T-helper 1 cell treated with Interleukin-12 subunit alpha and Interleukin-12 subunit beta and Interleukin-4 antibody, amounts not matched to agents 30 μg/mL and 1 μg/mL, for 36 hours (primary cell): ENCODE data around the gene KRT86.
A peak's percentile ranks its signal among the peaks of the same experiment; 100 is the strongest.
"Not testable (repeated sequence)": the region's sequence is repeated elsewhere in the genome, so short reads cannot be mapped to it uniquely, and the experiment has no call there.

Experiments
- H3K27ac Mint-ChIP-seq: one replicate; pipeline ENCODE4 v1.8.0; 2021; ENCODE audit warnings: mild to moderate bottlenecking, mixed read lengths
- H3K27me3 Mint-ChIP-seq: one replicate; pipeline ENCODE4 v1.8.0; 2021; ENCODE audit warnings: low read depth, mixed read lengths
- H3K36me3 Mint-ChIP-seq: one replicate; pipeline ENCODE4 v1.8.0; 2021; ENCODE audit warnings: low read depth, mixed read lengths
- H3K4me1 Mint-ChIP-seq: one replicate; pipeline ENCODE4 v1.8.0; 2021; ENCODE audit warnings: low read depth, mixed read lengths
- H3K4me3 Mint-ChIP-seq: one replicate; pipeline ENCODE4 v1.8.0; 2021; ENCODE audit warnings: mild to moderate bottlenecking, moderate library complexity, mixed read lengths
- H3K9me3 Mint-ChIP-seq: one replicate; pipeline ENCODE4 v1.8.0; 2021; ENCODE audit warnings: mixed read lengths

Gene KRT86

GRCh38 chr12:52234223-52234810, 40.1 kb upstream of the KRT86 start:
- Mint-ChIP-seq H3K27me3 (peaks cover 58% of the 10 kb centered on the region), H3K4me3 (no peak overlapping the region), H3K9me3 (no peaks in the 10 kb centered on the region), H3K4me1 (peaks cover 8% of the 10 kb centered on the region), H3K27ac (no peak overlapping the region), H3K36me3 (no peaks in the 10 kb centered on the region)

DNA sequence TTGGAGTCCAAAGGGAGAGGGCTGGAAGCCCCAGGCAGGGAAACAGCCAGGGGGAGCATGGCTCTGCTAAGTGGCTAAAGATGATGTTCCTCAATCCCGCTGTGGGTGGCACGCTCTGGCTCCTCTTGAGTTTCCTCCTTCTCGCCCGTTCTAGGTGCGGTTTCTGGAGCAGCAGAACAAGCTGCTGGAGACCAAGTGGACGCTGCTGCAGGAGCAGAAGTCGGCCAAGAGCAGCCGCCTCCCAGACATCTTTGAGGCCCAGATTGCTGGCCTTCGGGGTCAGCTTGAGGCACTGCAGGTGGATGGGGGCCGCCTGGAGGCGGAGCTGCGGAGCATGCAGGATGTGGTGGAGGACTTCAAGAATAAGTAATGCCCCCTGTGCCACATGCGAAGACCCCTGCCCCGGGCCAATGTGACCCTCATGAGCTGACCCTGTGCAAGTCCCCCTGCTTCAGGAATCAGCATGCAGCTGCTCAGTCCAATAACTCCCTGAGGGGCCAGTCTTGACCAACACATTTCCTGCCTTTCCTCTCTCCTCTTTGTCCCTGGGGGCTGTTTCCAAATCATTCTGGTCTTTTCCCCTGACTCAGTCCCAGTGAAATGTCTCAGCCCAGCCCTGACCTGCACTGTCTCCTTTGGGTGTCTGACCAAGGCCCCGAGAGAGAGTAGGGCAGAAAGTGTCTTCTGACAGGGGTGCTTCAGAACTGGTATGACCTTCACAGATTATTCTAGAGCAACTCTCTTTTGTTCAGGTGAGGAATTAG, 39.3 kb upstream of the KRT86 start:
- Mint-ChIP-seq H3K27ac (no peak overlapping the region), H3K27me3 (peaks cover 56% of the 10 kb centered on the region), H3K9me3 (no peaks in the 10 kb centered on the region), H3K4me3 (no peak overlapping the region), H3K4me1 (peaks cover 9% of the 10 kb centered on the region), H3K36me3 (no peaks in the 10 kb centered on the region)

GRCh38 chr12:52235822-52236361, 38.6 kb upstream of the KRT86 start:
- no peaks in the 10 kb centered on the region for H3K36me3 Mint-ChIP-seq

DNA sequence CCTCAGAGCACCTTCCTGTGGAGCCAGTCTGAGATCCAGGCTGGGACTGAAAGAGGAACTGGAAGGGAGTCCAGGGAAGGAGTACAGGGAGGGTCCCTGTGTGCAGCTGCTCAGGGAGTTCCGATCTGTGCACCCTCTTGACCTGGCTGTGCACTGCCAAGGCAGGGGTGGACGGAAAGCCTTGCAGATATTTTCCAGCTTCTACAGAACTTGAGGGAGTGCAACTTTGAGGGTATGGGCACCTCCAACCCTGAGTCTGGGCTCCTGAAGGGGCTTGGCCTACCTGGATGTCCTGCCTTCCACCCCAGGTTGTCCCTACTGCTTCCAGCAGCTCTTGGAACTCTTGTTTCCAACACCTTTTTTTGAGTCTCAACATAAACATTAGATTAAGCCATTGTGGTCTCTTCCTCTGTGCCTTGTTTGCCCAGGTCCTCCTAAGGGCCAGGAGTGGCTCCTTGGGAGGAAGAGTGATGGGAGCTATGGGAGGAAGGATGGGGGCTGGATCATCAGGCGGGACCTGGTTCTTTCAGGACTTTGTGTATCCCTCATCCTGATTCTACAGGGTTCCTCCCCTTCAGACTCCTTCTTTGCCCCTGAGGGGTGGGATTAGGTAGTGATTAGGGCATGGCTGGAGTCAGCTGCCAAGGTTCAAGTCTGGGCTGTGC, 37.9 kb upstream of the KRT86 start:
- peaks cover 11% of the 10 kb centered on the region for H3K4me1 Mint-ChIP-seq
- H3K27me3 Mint-ChIP-seq: peaks cover 44% of the 10 kb centered on the region
- no peak overlapping the region for H3K27ac Mint-ChIP-seq
- no peaks in the 10 kb centered on the region for H3K36me3 Mint-ChIP-seq
- H3K4me3 Mint-ChIP-seq: no peak overlapping the region
- no peaks in the 10 kb centered on the region for H3K9me3 Mint-ChIP-seq

More at GRCh38 chr12:52235822-52236361, 38.6 kb upstream of the KRT86 start:
- Mint-ChIP-seq H3K9me3 (no peaks in the 10 kb centered on the region), H3K27ac (no peak overlapping the region), H3K4me3 (no peak overlapping the region), H3K4me1 (peaks cover 9% of the 10 kb centered on the region), H3K27me3 (peaks cover 50% of the 10 kb centered on the region)

- no peaks in the 10 kb centered on the region for H3K9me3 Mint-ChIP-seq
- no peak overlapping the region for H3K4me3 Mint-ChIP-seq
- no peaks in the 10 kb centered on the region for H3K36me3 Mint-ChIP-seq
- peaks cover 29% of the 10 kb centered on the region for H3K27me3 Mint-ChIP-seq
- H3K27ac Mint-ChIP-seq: no peak overlapping the region
- H3K4me1 Mint-ChIP-seq: peaks cover 21% of the 10 kb centered on the region
Measured at GRCh38 chr12:52238207-52238840, 36.1 kb upstream of the KRT86 start.

DNA sequence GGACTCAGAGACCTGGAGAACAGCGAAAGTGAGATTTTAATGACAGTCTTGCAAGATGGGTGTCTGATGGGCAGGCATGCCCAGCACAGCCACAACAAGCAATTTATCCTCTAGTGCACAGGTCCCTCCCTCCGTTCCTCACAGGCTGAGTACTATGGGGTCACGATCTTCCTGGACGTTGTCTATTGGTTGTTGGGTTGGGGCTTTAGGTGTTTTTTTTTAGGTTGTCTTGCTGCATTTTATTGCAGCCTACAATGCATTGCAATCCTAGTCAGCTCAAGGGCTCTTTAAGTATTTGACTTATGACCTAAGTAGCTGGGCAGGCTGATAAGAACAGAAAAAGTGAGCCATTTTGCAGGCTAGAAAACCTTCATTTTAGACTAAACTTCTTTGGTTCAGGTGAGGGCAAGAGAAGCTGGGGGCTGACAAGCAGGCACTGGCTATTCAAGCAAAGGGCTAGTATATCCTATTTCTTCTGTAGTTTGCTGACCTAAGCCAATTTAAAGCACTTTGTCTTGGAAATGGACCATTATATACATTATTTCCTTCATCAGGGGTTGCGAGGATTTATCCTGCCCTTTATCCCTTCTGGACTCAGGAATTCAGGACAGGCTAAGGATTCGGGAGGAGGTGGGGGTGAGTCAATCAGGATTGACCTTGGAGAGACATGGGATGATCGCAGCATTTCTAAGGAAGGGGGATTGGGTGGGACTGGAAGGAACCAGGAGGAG, 35.4 kb upstream of the KRT86 start:
- peaks cover 24% of the 10 kb centered on the region for H3K27me3 Mint-ChIP-seq
- no peaks in the 10 kb centered on the region for H3K9me3 Mint-ChIP-seq
- peaks cover 2% of the 10 kb centered on the region for H3K36me3 Mint-ChIP-seq
- no peak overlapping the region for H3K27ac Mint-ChIP-seq
- H3K4me3 Mint-ChIP-seq: no peak overlapping the region
- H3K4me1 Mint-ChIP-seq: peaks cover 26% of the 10 kb centered on the region

DNA sequence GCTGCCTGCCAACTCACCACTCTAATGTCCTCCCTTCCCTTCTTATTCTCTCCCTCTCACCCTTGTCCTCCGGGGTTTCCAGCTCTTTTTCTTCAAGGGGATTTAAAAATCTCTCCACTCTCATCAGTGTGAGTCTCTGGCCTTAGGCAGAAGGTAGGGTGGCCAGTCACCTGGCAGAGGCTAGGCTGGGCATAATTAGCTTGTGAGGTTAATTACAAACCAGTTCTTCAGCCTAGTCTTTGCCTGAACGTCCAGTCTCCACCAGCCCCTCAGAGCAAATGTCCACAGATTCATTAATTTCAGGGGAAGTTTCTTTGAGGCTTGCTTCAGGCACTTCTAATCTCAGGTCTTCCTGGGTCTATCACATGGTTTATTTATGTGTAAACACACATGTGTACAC, 34.7 kb upstream of the KRT86 start:
- Mint-ChIP-seq H3K27ac (no peak overlapping the region), H3K4me3 (no peak overlapping the region), H3K27me3 (peaks cover 18% of the 10 kb centered on the region), H3K36me3 (peaks cover 2% of the 10 kb centered on the region), H3K9me3 (no peaks in the 10 kb centered on the region), H3K4me1 (peaks cover 28% of the 10 kb centered on the region)

DNA sequence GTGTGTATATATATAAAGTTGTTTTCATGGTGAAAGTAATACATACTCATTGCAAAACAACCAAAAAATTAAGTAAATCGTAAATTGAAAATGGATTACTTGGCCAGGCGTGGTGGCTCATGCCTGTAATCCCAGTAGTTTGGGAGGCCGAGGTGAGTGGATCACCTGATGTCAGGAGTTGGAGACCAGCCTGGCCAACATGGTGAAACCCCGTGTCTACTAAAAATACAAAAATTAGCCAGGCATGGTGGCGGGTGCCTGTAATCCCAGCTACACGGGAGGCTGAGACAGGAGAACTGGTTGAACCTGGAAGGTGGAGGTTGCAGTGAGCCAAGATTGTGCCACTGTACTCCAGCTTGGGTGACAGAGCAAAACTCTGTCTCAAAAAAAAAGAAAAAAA, 34.2 kb upstream of the KRT86 start:
- H3K4me3 Mint-ChIP-seq, H3K9me3 Mint-ChIP-seq, H3K36me3 Mint-ChIP-seq, H3K27ac Mint-ChIP-seq: not testable (repeated sequence)
- Mint-ChIP-seq H3K4me1 (peaks cover 32% of the 10 kb centered on the region), H3K27me3 (peaks cover 16% of the 10 kb centered on the region)

GRCh38 chr12:52241205-52241842, 33.1 kb upstream of the KRT86 start:
- H3K9me3 Mint-ChIP-seq: no peaks in the 10 kb centered on the region
- peaks cover 12% of the 10 kb centered on the region for H3K27me3 Mint-ChIP-seq
- H3K4me1 Mint-ChIP-seq: peaks cover 42% of the 10 kb centered on the region
- peaks cover 8% of the 10 kb centered on the region for H3K36me3 Mint-ChIP-seq
- no peak overlapping the region for H3K4me3 Mint-ChIP-seq
- H3K27ac Mint-ChIP-seq: no peak overlapping the region

DNA sequence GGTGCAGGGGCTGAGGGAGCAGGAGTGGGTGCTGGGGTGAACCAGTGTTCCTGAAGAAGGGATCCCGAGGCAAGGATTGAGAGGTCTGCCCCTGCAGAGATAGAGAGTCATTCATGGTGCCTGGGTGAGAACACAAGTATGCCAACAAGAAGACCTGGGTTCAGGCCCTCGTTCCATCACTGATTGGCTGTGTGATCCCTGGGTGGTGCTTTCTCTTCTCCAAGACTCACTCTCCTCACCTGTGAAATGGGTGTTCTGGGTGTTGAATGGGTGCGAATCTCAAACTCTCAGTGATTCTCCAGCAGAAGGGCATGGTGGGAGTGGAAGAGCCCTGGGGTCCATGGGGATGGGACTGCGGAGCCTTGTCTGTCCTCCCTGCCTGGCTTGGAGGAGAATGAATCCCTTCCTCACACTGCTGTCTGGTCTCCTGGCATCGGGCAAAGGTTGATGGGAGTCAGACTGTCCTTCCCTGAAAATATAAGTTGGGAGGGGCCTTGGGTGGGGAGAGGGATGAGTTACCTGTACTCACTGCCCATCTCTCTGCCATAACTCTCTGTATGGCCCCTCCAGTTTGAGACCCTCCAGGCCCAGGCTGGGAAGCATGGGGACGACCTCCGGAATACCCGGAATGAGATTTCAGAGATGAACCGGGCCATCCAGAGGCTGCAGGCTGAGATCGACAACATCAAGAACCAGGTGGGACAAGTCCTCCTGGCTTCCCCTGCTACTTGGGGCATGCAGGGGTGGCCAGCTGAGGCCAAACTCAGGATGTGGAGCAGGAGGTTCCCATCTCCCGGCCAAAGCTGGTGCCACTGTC, 31.8 kb upstream of the KRT86 start:
- peaks cover 12% of the 10 kb centered on the region for H3K27me3 Mint-ChIP-seq
- H3K27ac Mint-ChIP-seq: peak overlapping the region; percentile 100

DNA sequence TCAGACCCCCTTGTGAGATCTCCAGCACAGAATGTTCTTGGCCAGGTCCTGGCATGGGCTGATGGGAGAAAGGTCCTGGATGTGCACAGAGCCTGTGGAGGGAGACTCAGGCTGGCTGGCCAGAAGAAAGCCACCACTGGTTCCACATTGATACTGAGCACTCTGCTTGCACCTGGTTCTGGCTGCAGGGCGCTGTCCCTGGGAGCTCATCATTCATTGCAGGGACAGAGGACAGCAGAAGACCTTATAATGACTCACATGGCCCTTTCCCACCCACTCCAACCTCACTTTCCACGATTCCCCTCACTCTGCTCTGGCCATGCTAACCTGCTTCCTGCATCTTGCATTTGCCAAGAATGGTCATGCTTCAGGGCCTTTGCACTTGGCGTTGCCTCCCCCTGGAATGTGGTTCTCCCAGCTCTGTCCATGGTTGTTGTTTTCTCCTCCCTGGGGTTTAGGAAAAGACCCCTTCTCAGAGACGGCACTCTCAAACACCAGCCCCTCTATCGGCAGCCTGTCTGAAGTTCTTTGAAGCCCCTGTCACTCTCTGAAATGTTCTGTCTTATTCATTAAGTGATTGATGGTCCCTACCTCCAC, 31.1 kb upstream of the KRT86 start:
- Mint-ChIP-seq H3K9me3 (no peaks in the 10 kb centered on the region), H3K4me1 (peaks cover 61% of the 10 kb centered on the region), H3K36me3 (peaks cover 26% of the 10 kb centered on the region), H3K4me3 (peak overlapping the region; percentile 94), H3K27me3 (peaks cover 12% of the 10 kb centered on the region), H3K27ac (peak overlapping the region; percentile 100)

More for the DNA sequence above, 31.8 kb upstream of the KRT86 start:
- Mint-ChIP-seq H3K4me3 (no peak overlapping the region), H3K4me1 (peaks cover 55% of the 10 kb centered on the region), H3K9me3 (no peaks in the 10 kb centered on the region), H3K36me3 (peaks cover 20% of the 10 kb centered on the region)

DNA sequence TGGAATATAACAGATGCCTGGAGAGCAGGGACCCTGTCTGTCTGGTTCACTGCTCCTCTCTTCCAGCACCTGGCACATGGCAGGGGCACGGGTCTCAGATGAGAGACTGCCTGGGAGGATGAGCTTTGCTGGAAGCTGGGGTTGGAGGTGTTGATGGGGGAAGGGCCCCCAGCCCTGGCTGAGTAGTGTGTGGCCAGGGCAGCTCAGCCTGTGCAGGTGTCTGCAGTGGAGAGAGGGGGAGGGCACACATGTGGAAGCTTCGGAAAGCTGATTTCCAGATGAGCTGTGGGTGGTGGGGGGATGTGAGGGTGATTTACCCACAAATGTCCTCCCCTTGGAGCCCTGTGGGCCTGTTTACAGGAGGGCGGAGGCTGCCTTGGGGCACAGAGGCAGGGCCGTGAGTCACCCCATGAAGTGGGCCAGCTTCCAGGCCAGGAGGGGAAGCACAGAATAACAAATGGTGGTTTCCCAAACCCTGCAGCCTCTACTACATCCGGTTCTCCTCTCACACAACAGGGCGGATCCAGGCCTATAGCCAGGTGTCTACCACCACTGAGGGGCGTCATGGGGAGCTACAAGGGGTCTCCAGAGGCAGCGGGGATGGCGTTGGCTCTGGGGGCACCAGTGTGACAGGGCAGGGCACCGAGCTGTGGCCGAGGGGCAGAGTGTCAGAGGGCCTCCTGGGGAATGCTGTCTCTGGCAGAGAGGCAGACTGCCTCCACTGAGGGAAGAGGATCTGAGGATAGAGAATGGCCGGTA, 30.4 kb upstream of the KRT86 start:
- peak overlapping the region; percentile 94 for H3K4me3 Mint-ChIP-seq
- H3K27me3 Mint-ChIP-seq: peaks cover 8% of the 10 kb centered on the region
- peak overlapping the region; percentile 100 for H3K27ac Mint-ChIP-seq
- peaks cover 65% of the 10 kb centered on the region for H3K4me1 Mint-ChIP-seq
- no peaks in the 10 kb centered on the region for H3K9me3 Mint-ChIP-seq
- H3K36me3 Mint-ChIP-seq: peaks cover 26% of the 10 kb centered on the region
